Testis (tissue), 3 donors: Measurements from ENCODE around the gene SAMD4A. TPM values are rescaled to one million over a fixed set of nuclear protein-coding genes. Genes with fewer than 3 reads are reported as not detected.

Experiments used
- DNase-seq: peaks from one replicate; pipeline ENCODE4 v3.0.0-alpha.2; 2019
- H3K27ac ChIP-seq, 2 donors: fragments of 200-600 bp; sonication (generic); one replicate each; pipeline ENCODE4 v1.5.1; 2019
- H3K27me3 ChIP-seq: fragments of 200-600 bp; sonication (generic); one replicate; pipeline ENCODE4 v1.5.1; 2019
- H3K36me3 ChIP-seq: fragments of 200-600 bp; sonication (generic); one replicate; pipeline ENCODE4 v1.5.1; 2017; ENCODE audit warnings: low read depth; ENCODE audit errors: missing control alignments
- H3K4me1 ChIP-seq: fragments of 200-600 bp; sonication (generic); one replicate; pipeline ENCODE4 v1.5.1; 2019
- H3K4me3 ChIP-seq, 2 donors: fragments of 200-600 bp; sonication (generic); one replicate each; pipeline ENCODE4 v1.5.1; 2017 to 2019
- H3K9me3 ChIP-seq: fragments of 200-600 bp; sonication (generic); one replicate; pipeline ENCODE4 v1.5.1; 2017
- CTCF ChIP-seq, 3 experiments: fragments of 450-650 bp in 2 of 3; fragments of 200-600 bp in 1 of 3; sonication (generic) in 1 of 3; IDR thresholded peaks; one replicate each; pipeline ENCODE4 v1.5.1; 2016 to 2019; ENCODE audit warnings: antibody characterized with exemption in 3 of 3, mild to moderate bottlenecking in 2 of 3, moderate library complexity in 1 of 3
- POLR2A ChIP-seq: fragments of 450-650 bp; IDR thresholded peaks from one replicate; pipeline ENCODE4 v1.6.1; 2017; ENCODE audit warnings: antibody characterized with exemption, mild to moderate bottlenecking, moderate library complexity
- WGBS, 2 donors: methylation state at CpG; one replicate each; pipeline ENCODE4 v1.1.5; 2018; 5-methylcytosine and 5-hydroxymethylcytosine counted together
- intact Hi-C: fragments of 100-400 bp; cut with DNase I; formaldehyde crosslinking; loops from one replicate; pipeline ENCODE4 v1.15.1; 2023; ENCODE audit warnings: low total_unique reads
- polyA plus RNA-seq: library from polyadenylated mRNA; stranded (reverse); fragments of 350-450 nt; fragmentation: Illumina TruSeq; extraction: RNeasy Lipid Tissue Mini Kit (QIAGEN cat#74804); gene quantifications from one replicate; pipeline ENCODE4 v1.2.3, GENCODE V29; 2014; ENCODE audit warnings: low read depth, low replicate concordance; ENCODE audit not compliant: insufficient read depth
- total RNA-seq, 2 donors: library from RNA; depleted of rRNA; stranded (reverse); fragments of >200 nt; gene quantifications; one replicate each; pipeline ENCODE4 v1.2.3, GENCODE V29; 2016

SAMD4A gene
- total and polyA plus RNA-seq, 3 donors from 2014 or later: 103 to 369 (median 259) TPM

GRCh38 chr14:54564071-54564867, 2.7 kb upstream of the SAMD4A start:
- Histone ChIP-seq H3K4me3 (peak overlapping the region in 1 of 2 donors; percentile 82), H3K9me3 (no peaks in the 10 kb centered on the region), H3K36me3 (no peaks in the 10 kb centered on the region), H3K4me1 (peaks cover 5% of the 10 kb centered on the region), H3K27ac (peak overlapping the region; percentile 96 to 98), H3K27me3 (no peaks in the 10 kb centered on the region)
- TF ChIP-seq POLR2A (no peak), CTCF (IDR thresholded peaks at IDR 0.05) (peak; percentile 50 to 91 (median 64))
- 5 to 6% methylated on average over 9 of the region's 9 CpGs for WGBS, 2 donors
- intact Hi-C loops: no loop called here
- no peak for DNase-seq

- DNase-seq: peak; percentile 69
- peak; percentile 9 to 17 (median 10) for TF ChIP-seq CTCF (IDR thresholded peaks at IDR 0.05)
- TF ChIP-seq POLR2A: no peak
- Histone ChIP-seq H3K9me3 (no peaks in the 10 kb centered on the region), H3K27ac (peak overlapping the region; percentile 96 to 98), H3K27me3 (no peaks in the 10 kb centered on the region), H3K36me3 (no peaks in the 10 kb centered on the region), H3K4me1 (peaks cover 5% of the 10 kb centered on the region), H3K4me3 (peak overlapping the region; percentile 73 to 82)
- WGBS, 2 donors: 0% methylated on average over 9 to 59 of the region's 69 CpGs
- intact Hi-C loops: loop anchor here (5.0 kb wide), 2 partner anchors 127 to 207 kb away; no protein-coding TSS in a partner anchor
These were observed 1.8 kb upstream of the SAMD4A start for GRCh38 chr14:54564868-54565784.

- WGBS, 2 donors: 2% methylated on average over 65 of the region's 73 CpGs; no CpG with 5 or more reads in 1 of the 2 donors
- Histone ChIP-seq H3K4me3 (peak overlapping the region; percentile 73 to 82), H3K9me3 (no peaks in the 10 kb centered on the region), H3K27ac (peak overlapping the region; percentile 96 to 98), H3K4me1 (peaks cover 5% of the 10 kb centered on the region), H3K27me3 (no peaks in the 10 kb centered on the region), H3K36me3 (no peaks in the 10 kb centered on the region)
- intact Hi-C loops: loop anchor here (5.0 kb wide), 2 partner anchors 126 to 206 kb away; no protein-coding TSS in a partner anchor
- peak; percentile 93 for DNase-seq
- peak in 1 of 3 experiments; percentile 1 for TF ChIP-seq CTCF (IDR thresholded peaks at IDR 0.05)
- TF ChIP-seq POLR2A: no peak
These were observed 1.0 kb upstream of the SAMD4A start for GRCh38 chr14:54565785-54566409.

GRCh38 chr14:54567224-54567638, 303 bp downstream of the SAMD4A start:
- intact Hi-C loops: loop anchor here (5.0 kb wide), 2 partner anchors 125 to 205 kb away; no protein-coding TSS in a partner anchor
- H3K9me3 ChIP-seq: no peaks in the 10 kb centered on the region
- TF ChIP-seq CTCF (IDR thresholded peaks at IDR 0.05) (no peak), POLR2A (no peak)
- peak overlapping the region; percentile 73 to 82 for H3K4me3 ChIP-seq
- peak; percentile 33 for DNase-seq
- 0 to 1% methylated on average over 15 to 30 of the region's 31 CpGs for WGBS, 2 donors
- H3K4me1 ChIP-seq: peaks cover 5% of the 10 kb centered on the region
- H3K27ac ChIP-seq: peak overlapping the region; percentile 81 to 98
- H3K36me3 ChIP-seq: no peaks in the 10 kb centered on the region
- H3K27me3 ChIP-seq: no peaks in the 10 kb centered on the region
